Stimulated activated CD4-positive, alpha-beta T cell treated with anti-CD3 and anti-CD28 coated beads, Interleukin-1b, Interleukin-23, amount 100 ng/mL, for 1 hour (primary cell): ENCODE measurements around the gene EVC.
"Not testable (repeated sequence)": the region's sequence is repeated elsewhere in the genome, so short reads cannot be mapped to it uniquely, and the experiment has no call there.

Experiments
- DNase-seq, 2 donors: peaks; one replicate each; pipeline ENCODE4 v3.0.0-alpha.2; 2020; ENCODE audit warnings: low read depth in 2 of 2

The EVC gene

DNA sequence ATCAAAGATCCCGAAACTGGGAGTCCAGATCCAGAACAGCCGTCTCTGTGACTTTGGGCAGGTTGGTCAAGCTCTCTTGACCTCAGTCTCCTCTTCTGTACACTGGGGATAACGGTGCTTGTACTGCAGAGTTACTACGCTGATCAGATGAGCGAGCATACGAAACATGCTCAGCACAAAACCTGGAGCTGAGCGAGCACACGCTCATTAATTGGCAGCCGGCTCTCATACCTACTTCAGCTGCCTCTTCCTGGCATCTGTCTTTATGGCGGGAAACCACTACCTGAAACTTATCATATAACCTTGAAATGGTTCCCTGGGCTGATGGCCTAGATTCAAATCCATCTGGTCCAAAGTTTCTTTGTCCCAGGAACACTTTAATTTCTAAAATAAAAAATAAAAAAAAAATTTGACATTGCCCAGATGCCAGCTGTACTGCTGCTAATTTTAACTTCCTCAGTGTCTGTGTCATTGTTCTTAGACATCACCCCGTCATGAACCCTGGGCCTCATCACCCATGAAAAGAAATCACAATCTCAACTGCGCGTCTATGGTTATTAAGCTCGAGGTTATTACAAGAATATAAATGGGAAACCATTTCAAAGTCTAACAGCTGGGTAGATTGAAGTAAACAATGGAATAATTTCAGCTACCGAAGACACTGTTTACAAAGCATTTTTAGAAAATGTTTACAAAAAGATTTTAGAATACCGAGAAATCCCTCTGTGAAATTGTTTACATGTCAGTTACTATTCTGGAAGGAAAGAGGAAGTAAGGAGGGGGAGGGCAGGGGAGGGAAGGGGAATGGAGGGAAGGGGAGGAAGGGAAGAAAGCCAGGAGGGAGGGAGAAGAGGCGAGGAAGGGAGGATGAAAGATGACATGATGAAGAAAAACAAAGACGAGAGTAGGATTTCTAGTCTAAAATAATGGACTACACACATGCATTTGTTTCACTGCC is 132.9 kb downstream of the EVC start:
- DNase-seq: no peak

DNA sequence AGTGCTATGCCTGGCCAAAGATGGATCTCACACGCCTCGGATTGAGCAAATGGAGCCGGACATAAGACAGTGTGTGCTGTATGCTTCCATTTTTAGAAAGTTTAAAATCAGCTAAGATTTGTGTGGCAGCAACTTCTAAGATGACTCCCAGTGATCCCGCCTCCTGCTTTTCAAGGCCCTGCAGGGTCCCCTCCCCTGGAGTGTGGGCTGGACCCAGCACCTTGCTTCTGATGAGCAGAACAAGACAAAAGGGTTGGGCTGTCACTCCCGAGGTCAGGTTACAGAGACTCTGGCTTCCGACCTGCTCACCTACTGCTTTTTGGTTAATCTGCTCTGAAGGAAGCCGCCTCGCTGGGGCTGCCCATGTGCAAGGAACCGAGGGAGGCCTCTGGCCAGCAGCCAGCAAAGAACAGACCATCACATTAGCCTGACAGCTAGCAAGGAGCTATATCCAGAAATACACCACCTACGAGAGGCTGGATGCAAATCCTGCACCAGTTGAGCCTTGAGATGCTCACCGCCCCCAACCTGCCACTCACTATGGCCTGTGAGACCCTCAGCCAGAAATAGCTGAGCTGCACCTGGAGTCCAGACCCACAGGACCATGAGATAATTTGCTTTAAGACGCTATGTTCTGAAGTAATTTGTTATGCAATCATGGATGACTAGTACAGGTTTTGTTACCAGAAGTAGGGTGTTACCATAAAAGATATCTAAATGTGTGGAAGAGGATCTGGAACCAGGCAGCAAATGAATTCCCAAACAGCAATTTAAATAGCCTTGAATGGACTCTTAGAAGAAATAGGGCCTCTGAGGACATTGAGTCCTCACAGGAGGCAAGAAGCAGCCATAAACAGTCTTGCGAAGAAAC is 134.3 kb downstream of the EVC start:
- no peak for DNase-seq

DNA sequence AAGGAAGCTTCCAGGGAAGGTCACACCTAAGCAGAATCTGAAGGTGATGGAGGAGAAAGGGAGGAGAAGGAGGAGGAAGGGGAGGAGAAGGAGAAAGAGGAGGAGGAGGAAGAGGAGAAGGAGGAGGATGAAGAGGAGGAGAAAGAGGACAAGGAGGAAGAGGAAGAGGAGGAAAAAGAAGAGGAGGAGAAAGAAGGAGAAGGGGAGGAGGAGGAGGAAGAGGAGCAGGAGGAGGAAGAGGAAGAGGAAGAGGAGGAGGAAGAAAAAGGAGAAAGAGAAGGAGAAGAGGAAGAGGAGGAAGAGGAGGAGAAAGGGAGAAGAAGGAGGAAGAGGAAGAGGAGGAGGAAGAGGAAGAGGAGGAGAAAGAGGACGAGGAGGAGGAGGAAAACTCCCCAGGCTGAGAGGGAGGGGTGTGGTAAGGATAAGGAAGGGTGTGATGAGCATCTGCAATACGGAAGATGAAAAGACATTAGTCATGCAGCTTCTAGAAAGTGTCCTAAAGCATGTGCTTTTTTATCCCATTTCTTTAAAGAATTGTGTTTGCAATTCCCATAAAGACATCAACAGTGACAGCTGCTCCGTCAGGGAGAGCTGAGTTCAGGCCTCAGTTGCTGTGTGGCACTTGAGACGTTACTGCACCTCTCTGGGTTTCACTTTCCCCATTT is 140.8 kb downstream of the EVC start:
- no peak for DNase-seq

DNA sequence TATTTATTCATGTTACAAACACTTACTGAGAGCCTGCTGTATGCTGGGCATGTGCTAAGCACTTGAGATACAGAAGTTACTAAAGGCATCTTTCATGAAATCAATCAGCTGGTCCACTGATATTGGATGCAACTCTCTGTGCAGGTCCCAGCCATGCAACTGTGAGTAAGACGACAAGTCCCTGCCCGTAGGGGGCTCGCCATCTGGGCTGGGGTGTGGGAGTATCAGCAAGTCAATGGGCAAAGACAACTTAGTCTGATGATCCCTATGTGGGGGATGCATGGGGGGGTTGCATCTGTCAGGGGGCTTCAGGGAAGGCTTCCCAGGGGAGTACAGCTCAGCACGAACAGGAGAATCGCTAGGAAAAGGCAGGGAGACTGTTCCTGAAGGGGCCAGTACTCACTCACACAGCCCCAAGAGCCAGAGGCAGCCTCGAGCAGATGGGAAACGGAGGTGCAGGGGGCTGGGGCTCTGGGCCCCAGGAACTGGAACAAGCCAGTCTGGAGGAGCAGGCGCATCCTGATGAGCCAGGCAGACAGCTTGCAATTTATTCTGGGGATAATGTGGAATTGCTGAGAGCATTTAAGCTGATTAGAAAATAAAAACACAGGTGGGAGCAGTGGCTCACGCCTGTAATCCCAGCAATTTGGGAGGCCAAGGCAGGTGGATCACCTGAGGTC is 141.7 kb downstream of the EVC start:
- no peak for DNase-seq

DNA sequence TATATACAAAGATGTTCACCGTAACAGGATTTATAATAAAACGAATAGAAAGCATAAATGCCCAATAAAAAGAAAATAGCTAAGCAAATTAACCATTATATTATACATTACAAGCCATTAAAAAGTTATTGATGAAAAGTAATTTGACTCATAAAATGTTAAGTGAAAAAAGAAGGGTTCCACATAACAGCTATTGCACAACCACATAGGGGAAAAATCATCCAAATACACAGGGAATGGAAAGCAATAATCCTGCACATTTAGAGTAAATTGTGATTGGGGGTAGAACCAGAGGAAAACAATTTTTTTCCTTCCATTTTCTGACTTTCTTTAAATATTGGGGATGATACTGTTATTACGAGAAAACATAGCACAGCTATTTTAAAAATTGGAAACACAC is 143.9 kb downstream of the EVC start:
- no peak for DNase-seq

DNA sequence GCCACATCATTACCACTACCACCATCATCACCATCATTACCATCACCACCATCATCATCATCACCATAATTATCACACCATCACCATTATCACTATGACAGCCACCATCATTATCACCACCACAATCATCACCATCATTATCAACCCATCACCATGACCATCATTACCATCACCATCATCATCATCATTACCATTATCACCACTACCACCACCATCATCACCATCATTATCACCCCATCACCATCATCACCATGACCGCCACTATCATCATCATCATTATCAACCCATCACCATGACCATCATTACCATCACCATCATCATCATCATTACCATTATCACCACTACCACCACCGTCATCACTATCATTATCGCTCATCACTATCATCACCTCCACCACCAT is 145.4 kb downstream of the EVC start:
- not testable (repeated sequence) for DNase-seq

DNA sequence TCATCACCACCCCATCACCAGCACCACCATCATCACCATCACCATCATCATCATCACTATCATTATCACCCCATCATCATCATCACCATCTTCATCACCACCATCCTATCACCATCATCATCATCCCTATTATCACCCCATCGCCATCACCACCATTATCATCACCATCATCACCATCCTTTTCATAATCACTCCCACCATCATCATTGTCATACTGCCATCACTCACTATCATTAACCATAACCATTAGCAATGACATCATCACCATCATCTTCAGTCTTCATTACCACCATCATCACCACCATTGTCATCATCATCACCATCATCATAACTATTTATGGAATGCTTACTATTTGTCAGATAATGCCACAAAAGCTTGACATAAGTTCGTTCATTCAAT is 146.2 kb downstream of the EVC start:
- no peak for DNase-seq

DNA sequence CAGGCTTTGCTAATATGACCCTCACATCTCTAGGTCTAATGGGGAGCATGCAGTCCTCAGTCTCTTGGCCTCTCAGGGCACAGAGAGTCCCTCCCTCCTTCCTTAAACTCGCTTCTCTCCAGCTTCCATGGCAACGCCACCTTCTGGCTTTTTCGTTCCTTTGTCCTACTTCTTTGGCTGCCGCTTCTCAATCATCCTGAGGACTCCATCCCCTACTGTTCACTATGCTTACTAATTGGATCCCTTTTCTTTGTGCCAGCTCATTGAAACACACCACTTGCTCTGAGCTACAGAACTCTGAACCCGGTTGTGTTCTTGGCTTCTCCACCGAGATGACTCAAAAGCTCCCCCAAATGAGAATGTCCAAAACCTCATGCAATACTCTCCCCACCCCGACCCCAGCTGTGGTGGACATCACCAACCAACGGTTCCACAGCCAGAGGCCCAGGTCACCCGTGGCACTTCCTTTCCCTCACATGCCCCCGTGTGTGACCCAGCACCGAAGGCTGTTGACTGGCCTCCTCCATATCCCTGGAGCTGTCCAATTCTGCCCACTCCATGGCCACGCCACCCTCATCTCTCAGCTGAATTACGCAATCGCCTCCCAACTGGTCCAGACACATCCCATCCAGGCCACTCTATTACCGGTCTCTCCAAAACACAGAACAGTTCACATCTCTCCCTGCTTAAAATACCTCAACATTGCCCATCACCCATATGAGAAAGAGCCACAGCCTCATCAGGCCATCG is 147.2 kb downstream of the EVC start:
- no peak for DNase-seq

DNA sequence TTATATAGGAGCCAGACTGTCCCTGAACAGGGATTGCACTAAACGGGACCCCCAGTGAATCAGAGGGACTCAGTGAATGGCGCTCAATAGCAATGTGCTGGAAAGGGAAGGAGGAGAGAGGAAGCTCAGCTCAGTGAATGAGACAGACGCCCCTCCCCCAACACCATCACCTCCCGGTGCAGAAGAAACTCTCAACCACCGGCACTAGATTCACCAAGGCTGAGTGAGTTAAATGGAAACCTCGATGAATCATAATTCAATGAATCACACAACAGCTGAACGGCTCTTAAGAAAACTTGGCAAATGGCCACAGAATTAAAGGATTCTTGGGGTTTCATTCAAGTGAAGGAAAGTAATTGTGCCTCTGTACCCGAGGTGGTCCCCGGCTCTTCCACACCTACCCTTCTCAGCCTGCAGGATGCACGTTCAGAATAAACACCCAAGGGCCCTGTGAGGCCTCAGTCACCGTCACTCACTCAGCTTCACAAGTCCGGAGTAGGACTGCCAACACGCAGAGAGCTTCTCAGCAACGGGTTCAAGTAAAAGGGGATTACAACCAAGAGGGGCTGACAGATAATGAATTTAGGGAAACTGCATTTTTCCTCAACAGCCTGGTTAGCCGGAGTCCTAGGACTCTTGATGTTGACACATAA is 152.6 kb downstream of the EVC start:
- DNase-seq: peak in 1 of 2 donors; percentile 12
